DOHH2 (cell line): ENCODE results near the gene DOCK11.
"Not testable (repeated sequence)": the region's sequence is repeated elsewhere in the genome, so short reads cannot be mapped to it uniquely, and the experiment has no call there.

Experiments
- H3F3A ChIP-seq: fragments of 200-600 bp; sonication (generic), shearing (Covaris generic); 2 replicates; pipeline ENCODE4 v1.6.0; 2016; ENCODE audit warnings: antibody characterized with exemption, mild to moderate bottlenecking; ENCODE audit not compliant: control insufficient read depth, insufficient read depth
- H3K27ac ChIP-seq: fragments of 200-600 bp; sonication (generic); 2 replicates; pipeline ENCODE4 v1.5.1; 2014; ENCODE audit warnings: low read depth, mild to moderate bottlenecking, low read length, moderate library complexity
- H3K27me3 ChIP-seq: fragments of 200-600 bp; sonication (generic); 2 replicates; pipeline ENCODE4 v1.6.1; 2014; ENCODE audit warnings: mild to moderate bottlenecking, low read length, mixed read lengths; ENCODE audit not compliant: control insufficient read depth
- H3K36me3 ChIP-seq: fragments of 200-600 bp; sonication (generic); 2 replicates; pipeline ENCODE4 v1.6.1; 2014; ENCODE audit warnings: mild to moderate bottlenecking, low read length, moderate library complexity, mixed read lengths; ENCODE audit not compliant: control insufficient read depth
- H3K4me1 ChIP-seq: fragments of 200-600 bp; sonication (generic); 2 replicates; pipeline ENCODE4 v1.6.1; 2014; ENCODE audit warnings: mild to moderate bottlenecking, low read length, mixed read lengths; ENCODE audit not compliant: control insufficient read depth
- H3K4me2 ChIP-seq: fragments of 200-600 bp; sonication (generic); 2 replicates; pipeline ENCODE4 v1.6.0; 2014; ENCODE audit warnings: mild to moderate bottlenecking, low read length, moderate library complexity
- H3K4me3 ChIP-seq: fragments of 200-600 bp; sonication (generic); 2 replicates; pipeline ENCODE4 v1.5.1; 2014; ENCODE audit warnings: mild to moderate bottlenecking, low read length, mixed read lengths
- H3K79me2 ChIP-seq: fragments of 200-600 bp; sonication (generic); 2 replicates; pipeline ENCODE4 v1.6.1; 2014; ENCODE audit warnings: mild to moderate bottlenecking, low read length, mixed read lengths; ENCODE audit not compliant: control insufficient read depth
- H3K9me2 ChIP-seq: fragments of 200-600 bp; sonication (generic); replicated peaks from 2 replicates; pipeline ENCODE4 v1.6.1; 2014; ENCODE audit warnings: mild to moderate bottlenecking, low read length, mixed read lengths; ENCODE audit not compliant: control insufficient read depth
- H3K9me3 ChIP-seq: fragments of 200-600 bp; sonication (generic); 2 replicates; pipeline ENCODE4 v1.6.1; 2014; ENCODE audit warnings: antibody characterized with exemption, low read length, mixed read lengths; ENCODE audit not compliant: control insufficient read depth, insufficient read depth
- H4K20me1 ChIP-seq: fragments of 200-600 bp; sonication (generic); 2 replicates; pipeline ENCODE4 v1.6.0; 2014; ENCODE audit warnings: low read depth, mild to moderate bottlenecking, antibody characterized with exemption, low read length, moderate library complexity; ENCODE audit not compliant: control insufficient read depth, insufficient read depth
- CTCF ChIP-seq: fragments of 200-600 bp; sonication (generic); IDR thresholded peaks from one replicate; pipeline ENCODE4 v1.5.1; 2014; ENCODE audit warnings: antibody characterized with exemption, mild to moderate bottlenecking, low read depth, low read length; ENCODE audit not compliant: poor library complexity, severe bottlenecking
- EZH2phosphoT487 ChIP-seq: fragments of 200-600 bp; sonication (generic); IDR thresholded peaks from 2 replicates; pipeline ENCODE4 v1.6.1; 2017; ENCODE audit warnings: borderline replicate concordance, mild to moderate bottlenecking, antibody characterized with exemption, low read length, moderate library complexity, mixed read lengths

The DOCK11 gene

DNA sequence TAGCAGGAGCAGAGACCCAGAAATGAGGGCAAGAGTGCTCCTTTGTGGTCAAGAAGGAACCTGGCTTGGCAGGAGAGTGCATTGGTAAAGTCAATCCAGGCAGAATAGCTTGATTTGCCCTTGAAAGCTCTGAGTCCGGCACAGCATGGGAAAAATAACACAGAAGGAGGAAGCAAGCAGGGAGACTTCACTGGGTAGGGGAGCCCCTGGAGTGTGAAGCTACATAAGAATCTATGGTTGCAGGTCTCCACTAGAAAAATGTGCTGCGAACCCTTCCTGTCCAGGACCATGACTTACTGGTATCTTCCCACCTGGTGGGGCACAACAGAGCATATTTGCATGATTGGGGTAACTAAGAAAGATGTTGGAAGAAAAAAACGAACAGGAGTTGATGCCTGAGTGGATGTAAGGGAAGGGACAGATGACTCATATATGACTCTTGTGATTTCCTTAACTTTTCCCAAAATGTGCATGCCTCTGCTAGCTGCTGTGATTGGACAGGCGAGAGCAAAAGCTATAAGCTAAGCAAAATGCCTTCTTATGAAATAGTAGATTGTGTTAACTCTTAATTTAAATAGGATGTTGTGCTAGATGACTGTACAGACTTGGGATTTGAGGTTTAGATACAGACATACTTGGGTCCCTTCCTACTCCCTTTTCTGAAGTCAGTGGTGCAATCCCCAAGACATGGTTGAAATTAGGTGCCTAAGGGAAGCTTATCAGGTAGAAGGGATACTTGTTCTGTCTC, 235.1 kb downstream of the DOCK11 start:
- TF ChIP-seq EZH2phosphoT487 = no peak
- no peak for TF ChIP-seq CTCF
- Histone ChIP-seq H3K4me3 (no peak overlapping the region), H3K27ac (no peak overlapping the region), H3F3A (no peaks in the 10 kb centered on the region), H3K27me3 (peaks cover 25% of the 10 kb centered on the region), H3K36me3 (no peaks in the 10 kb centered on the region), H3K4me1 (peaks cover 5% of the 10 kb centered on the region; the same call in 1 of the 2 replicates), H4K20me1 (no peaks in the 10 kb centered on the region), H3K9me2 (no peaks in the 10 kb centered on the region), H3K9me3 (no peaks in the 10 kb centered on the region), H3K4me2 (no peak overlapping the region), H3K79me2 (no peaks in the 10 kb centered on the region)

DNA sequence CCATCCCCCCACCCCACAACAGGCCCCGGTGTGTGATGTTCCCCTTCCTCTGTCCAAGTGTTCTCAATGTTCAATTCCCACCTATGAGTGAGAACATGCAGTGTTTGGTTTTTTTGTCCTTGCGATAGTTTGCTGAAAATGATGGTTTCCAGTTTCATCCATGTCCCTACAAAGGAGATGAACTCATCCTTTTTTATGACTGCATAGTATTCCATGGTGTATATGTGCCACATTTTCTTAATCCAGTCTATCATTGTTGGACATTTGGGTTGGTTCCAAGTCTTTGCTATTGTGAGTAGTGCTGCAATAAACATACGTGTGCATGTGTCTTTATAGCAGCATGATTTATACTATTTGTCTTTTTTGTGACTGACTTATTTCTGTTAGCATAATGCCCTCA, 236.9 kb downstream of the DOCK11 start:
- H3K27ac ChIP-seq, H3K79me2 ChIP-seq, H3K36me3 ChIP-seq, H3K4me2 ChIP-seq, H3F3A ChIP-seq, H4K20me1 ChIP-seq, H3K9me2 ChIP-seq, H3K4me1 ChIP-seq, H3K4me3 ChIP-seq, H3K9me3 ChIP-seq: not testable (repeated sequence)
- H3K27me3 ChIP-seq = peaks cover 16% of the 10 kb centered on the region

DNA sequence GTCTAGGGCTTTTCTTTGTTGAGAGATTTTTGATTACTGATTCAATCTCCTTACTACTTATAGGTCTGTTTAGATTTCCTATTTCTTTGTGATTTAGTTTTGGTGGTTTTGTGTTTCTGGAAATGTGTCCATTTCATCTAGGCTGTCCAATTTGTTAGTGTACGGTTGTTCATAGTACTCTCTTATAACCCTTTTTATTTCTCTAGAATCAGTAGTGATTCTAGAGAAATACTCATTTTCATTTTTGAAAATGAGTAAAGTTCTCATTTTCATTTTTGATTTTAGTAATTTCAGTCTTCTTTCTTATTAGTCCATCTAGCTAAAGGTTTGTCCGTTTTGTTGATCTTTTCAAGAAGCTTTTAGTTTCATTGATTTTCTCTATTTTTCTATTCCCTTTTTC, 239.3 kb downstream of the DOCK11 start:
- TF ChIP-seq EZH2phosphoT487 (no peak), CTCF (no peak)
- Histone ChIP-seq H4K20me1 (no peaks in the 10 kb centered on the region), H3K27me3 (no peaks in the 10 kb centered on the region), H3K79me2 (no peaks in the 10 kb centered on the region), H3K4me1 (no peaks in the 10 kb centered on the region), H3K9me3 (no peaks in the 10 kb centered on the region), H3K4me2 (no peak overlapping the region), H3K36me3 (no peaks in the 10 kb centered on the region), H3K27ac (no peak overlapping the region), H3F3A (no peaks in the 10 kb centered on the region), H3K4me3 (no peak overlapping the region), H3K9me2 (no peaks in the 10 kb centered on the region)
